SU-DHL-6 (cell line): ENCODE data around the gene OSBPL10.

Experiments
- CTCF ChIP-seq: fragments of 200-600 bp; sonication (generic); IDR thresholded peaks from one replicate; pipeline ENCODE4 v1.5.1; 2017; ENCODE audit warnings: antibody characterized with exemption, mild to moderate bottlenecking, low read length, moderate library complexity; ENCODE audit not compliant: insufficient read depth, poor library complexity, severe bottlenecking
- EZH2phosphoT487 ChIP-seq: fragments of 200-600 bp; sonication (generic), shearing (Covaris generic); conservative IDR thresholded peaks from 2 replicates; pipeline ENCODE4 v1.6.1; 2018; ENCODE audit warnings: mild to moderate bottlenecking, antibody characterized with exemption, low read length, moderate library complexity, mixed read lengths

DNA sequence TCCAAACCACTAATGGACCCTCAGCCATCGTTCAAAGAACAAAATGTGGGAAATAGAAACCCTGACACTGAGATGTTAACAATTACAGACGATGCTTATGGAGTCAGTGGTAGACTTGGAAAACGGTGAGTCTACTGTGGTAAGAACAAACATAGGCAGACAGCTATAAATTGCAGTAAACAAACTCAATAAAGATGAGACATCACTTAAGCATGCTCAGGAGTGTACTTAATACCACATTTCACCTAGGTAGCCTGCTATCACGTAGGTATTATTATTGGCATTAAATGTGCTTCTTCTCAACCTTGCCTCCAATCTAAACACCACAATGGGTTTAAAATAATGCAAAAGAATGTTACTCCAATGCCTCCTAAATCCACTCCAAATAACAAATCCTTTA lies 2.5 kb downstream of the OSBPL10 start:
- TF ChIP-seq CTCF (no peak), EZH2phosphoT487 (no peak)
